Heart left ventricle (tissue), 16 donors: Measurements from ENCODE around the gene FUOM. TPM values are rescaled to one million over a fixed set of nuclear protein-coding genes. Genes with fewer than 3 reads are reported as not detected.
A peak's percentile ranks its signal among the peaks of the same experiment; 100 is the strongest.
"Not testable (repeated sequence)": the region's sequence is repeated elsewhere in the genome, so short reads cannot be mapped to it uniquely, and the experiment has no call there.

Source experiments
- ATAC-seq, 4 donors: fragments of 200-7000 bp; cut with Tn5 transposase; one replicate each; pipeline ENCODE4 v1.9.1; 2020 to 2022; ENCODE audit warnings: moderate library complexity in 4 of 4, mild to moderate bottlenecking in 3 of 4, moderate number of reproducible peaks in 1 of 4
- DNase-seq, 5 donors: peaks; one replicate each; pipeline ENCODE4 v3.0.0-alpha.2; 2020
- H3K27ac ChIP-seq, 12 donors: fragments of 200-600 bp; sonication (generic) in 4 of 12; one replicate each; pipeline versions ENCODE4 v1.5.0 to v1.8.0; 2016 to 2022; ENCODE audit warnings: mild to moderate bottlenecking in 2 of 12
- H3K27me3 ChIP-seq, 9 donors: fragments of 200-600 bp; sonication (generic) in 2 of 9; one replicate each; pipeline versions ENCODE4 v1.5.1 to v1.8.0; 2016 to 2022; ENCODE audit warnings: mild to moderate bottlenecking in 3 of 9
- H3K36me3 ChIP-seq, 9 donors: fragments of 200-600 bp; sonication (generic) in 2 of 9; one replicate each; pipeline versions ENCODE4 v1.5.0 to v1.8.0; 2018 to 2022; ENCODE audit warnings: mild to moderate bottlenecking in 2 of 9
- H3K4me1 ChIP-seq, 12 donors: fragments of 200-600 bp; sonication (generic) in 4 of 12; one replicate each; pipeline versions ENCODE4 v1.5.0 to v1.8.0; 2016 to 2022; ENCODE audit warnings: mild to moderate bottlenecking in 3 of 12
- H3K4me3 ChIP-seq, 12 donors: fragments of 200-600 bp; sonication (generic) in 4 of 12; one replicate each; pipeline versions ENCODE4 v1.5.0 to v1.8.0; 2017 to 2022; ENCODE audit warnings: mild to moderate bottlenecking in 9 of 12, moderate library complexity in 4 of 12
- H3K9me3 ChIP-seq, 12 donors: fragments of 200-600 bp; sonication (generic) in 4 of 12; one replicate each; pipeline versions ENCODE4 v1.5.0 to v1.8.0; 2016 to 2022; ENCODE audit warnings: mild to moderate bottlenecking in 1 of 12
- POLR2A ChIP-seq, 2 donors: fragments of 450-650 bp; IDR thresholded peaks; one replicate each; pipeline ENCODE4 v1.6.1; 2017; ENCODE audit warnings: antibody characterized with exemption in 2 of 2, mild to moderate bottlenecking in 2 of 2, moderate library complexity in 2 of 2
- WGBS, 4 donors: extraction: QIAGEN DNeasy Blood & Tissue Kit in 2 of 4; methylation state at CpG; one replicate each; pipeline versions ENCODE4 v1.1.5 to v1.1.7; 2013 to 2018; 5-methylcytosine and 5-hydroxymethylcytosine counted together
- intact Hi-C, 10 donors: fragments of 100-400 bp; cut with DNase I; formaldehyde crosslinking; loops; one replicate each; pipeline versions ENCODE4 v1.11.1 to v1.14.2; 2022
- polyA plus RNA-seq, 2 donors: library from polyadenylated mRNA; stranded (reverse); fragments of 200-250 nt; gene quantifications; one replicate each; pipeline ENCODE4 v1.2.3, GENCODE V29; 2013
- total RNA-seq, 9 donors: library from RNA; depleted of rRNA in 2 of 9; stranded (reverse); fragments of >200 nt in 2 of 9; fragmentation: NEBNext Ultra II Directional in 3 of 9; extraction: Animal tissue kit (Norgen Biotek cat#: 25700) in 3 of 9; gene quantifications; one replicate each; pipeline versions ENCODE4 v1.1.0 to v1.2.4, GENCODE V29; 2016 to 2023
- TF ChIP-seq, protein P1 (sequence below), 12 donors: fragments of 200-600 bp; sonication (generic) in 4 of 12; IDR thresholded peaks; one replicate each; pipeline versions ENCODE4 v1.5.0 to v1.8.0; 2018 to 2022; ENCODE audit warnings: antibody characterized with exemption in 12 of 12, mild to moderate bottlenecking in 5 of 12
- donor health status: ischemic (EF 13 %, LVEDD 7.1; RV severe dilation, severe dysfunction).
- donor health status: healthy with polysubstance abuse.
- donor health status: DM: no; HTN: yes; CAD: no.
- donor health status: DM: no; HTN: no; CAD: no.
- donor health status: ischemic (EF 25% LVEDD 6.9; RV normal size, moderate dysfunction).
- donor health status: ischemic (EF 25% LVEDD 5.7; RV mildly dilated, moderate dysfunction).
- donor health status: healthy.
- donor health status: DM: yes; HTN: yes; CAD: no.
- donor health status: ischemic (EF 35%, LVEDD 5.7; RV mildly dilated, moderate dysfunction).
- donor health status: nonischemic (EF 11% LVEDD 7.7; RV severe dilation, severe dysfunction).
- donor health status: DM: yes; HTN: yes; CAD: no.
- donor health status: PGD.
- donor health status: ischemic (EF 29% LVEDD 5.4; RV normal size, mild dysfunction).
- donor health status: nonischemic (EF 23%, LVEDD 6.1; RV moderate dilation, normal function).

Gene FUOM
- total and polyA plus RNA-seq, 11 donors, result 4.3 to 24.1 (median 8.4) TPM

DNA sequence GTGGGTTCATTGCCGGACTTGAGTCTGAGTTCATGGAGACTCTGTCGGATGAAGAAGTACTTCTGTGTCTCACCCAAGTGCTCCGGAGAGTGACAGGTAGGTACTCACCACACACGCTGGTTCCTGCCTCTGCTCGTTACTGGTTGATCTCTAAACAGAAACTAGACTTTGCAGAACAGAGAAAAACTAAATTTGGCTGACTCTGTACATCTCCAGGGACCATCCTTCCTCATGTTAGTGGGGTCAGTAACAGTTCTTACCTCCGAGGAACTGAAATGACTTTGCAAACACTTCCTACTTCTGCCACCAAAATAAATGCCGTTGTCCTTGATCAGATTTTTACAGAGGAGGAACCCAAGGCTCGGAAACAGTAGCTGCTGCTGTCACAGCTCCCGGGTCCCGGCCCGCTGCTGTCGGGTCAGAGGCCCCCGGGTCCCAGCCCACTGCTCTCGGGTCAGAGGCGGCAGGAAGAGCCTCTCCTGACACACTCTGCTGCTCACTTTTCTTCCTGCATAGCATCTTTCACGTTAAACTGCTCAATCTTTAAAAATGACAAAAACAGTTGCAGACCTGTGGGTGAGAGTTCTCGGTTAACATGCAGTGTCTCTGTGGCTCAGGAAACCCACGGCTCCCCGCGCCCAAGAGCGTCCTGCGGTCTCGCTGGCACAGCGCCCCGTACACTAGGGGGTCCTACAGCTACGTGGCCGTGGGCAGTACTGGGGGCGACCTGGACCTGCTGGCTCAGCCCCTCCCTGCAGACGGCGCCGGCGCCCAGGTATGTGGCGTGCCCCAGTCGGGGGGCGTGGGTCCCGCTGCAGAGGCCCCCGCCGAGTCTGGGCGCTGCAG, 31.4 kb upstream of the FUOM start:
- H3K27ac ChIP-seq, result peak overlapping the region in 10 of 12 donors; percentile 29 to 90 (median 54)
- H3K4me1 ChIP-seq, result peaks cover 0 to 37% (median 1%) of the 10 kb centered on the region in 12 donors
- ATAC-seq (no peak), DNase-seq (peak in 1 of 5 donors; percentile 18)
- intact Hi-C loops, result no loop called here
- TF ChIP-seq, protein P1, sequence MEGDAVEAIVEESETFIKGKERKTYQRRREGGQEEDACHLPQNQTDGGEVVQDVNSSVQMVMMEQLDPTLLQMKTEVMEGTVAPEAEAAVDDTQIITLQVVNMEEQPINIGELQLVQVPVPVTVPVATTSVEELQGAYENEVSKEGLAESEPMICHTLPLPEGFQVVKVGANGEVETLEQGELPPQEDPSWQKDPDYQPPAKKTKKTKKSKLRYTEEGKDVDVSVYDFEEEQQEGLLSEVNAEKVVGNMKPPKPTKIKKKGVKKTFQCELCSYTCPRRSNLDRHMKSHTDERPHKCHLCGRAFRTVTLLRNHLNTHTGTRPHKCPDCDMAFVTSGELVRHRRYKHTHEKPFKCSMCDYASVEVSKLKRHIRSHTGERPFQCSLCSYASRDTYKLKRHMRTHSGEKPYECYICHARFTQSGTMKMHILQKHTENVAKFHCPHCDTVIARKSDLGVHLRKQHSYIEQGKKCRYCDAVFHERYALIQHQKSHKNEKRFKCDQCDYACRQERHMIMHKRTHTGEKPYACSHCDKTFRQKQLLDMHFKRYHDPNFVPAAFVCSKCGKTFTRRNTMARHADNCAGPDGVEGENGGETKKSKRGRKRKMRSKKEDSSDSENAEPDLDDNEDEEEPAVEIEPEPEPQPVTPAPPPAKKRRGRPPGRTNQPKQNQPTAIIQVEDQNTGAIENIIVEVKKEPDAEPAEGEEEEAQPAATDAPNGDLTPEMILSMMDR (IDR thresholded peaks at IDR 0.05), result no peak
- TF ChIP-seq POLR2A (IDR thresholded peaks at IDR 0.05), result no peak
- H3K4me3 ChIP-seq, result peak overlapping the region in 5 of 12 donors; percentile 4 to 50 (median 18)
- 69 to 74% (median 71%) methylated on average over 35 to 39 of the region's 39 CpGs for WGBS, 4 donors
- no peaks in the 10 kb centered on the region for H3K9me3 ChIP-seq
- H3K36me3 ChIP-seq, result peaks cover 0 to 3% (median under 1%) of the 10 kb centered on the region in 9 donors
- no peaks in the 10 kb centered on the region for H3K27me3 ChIP-seq

DNA sequence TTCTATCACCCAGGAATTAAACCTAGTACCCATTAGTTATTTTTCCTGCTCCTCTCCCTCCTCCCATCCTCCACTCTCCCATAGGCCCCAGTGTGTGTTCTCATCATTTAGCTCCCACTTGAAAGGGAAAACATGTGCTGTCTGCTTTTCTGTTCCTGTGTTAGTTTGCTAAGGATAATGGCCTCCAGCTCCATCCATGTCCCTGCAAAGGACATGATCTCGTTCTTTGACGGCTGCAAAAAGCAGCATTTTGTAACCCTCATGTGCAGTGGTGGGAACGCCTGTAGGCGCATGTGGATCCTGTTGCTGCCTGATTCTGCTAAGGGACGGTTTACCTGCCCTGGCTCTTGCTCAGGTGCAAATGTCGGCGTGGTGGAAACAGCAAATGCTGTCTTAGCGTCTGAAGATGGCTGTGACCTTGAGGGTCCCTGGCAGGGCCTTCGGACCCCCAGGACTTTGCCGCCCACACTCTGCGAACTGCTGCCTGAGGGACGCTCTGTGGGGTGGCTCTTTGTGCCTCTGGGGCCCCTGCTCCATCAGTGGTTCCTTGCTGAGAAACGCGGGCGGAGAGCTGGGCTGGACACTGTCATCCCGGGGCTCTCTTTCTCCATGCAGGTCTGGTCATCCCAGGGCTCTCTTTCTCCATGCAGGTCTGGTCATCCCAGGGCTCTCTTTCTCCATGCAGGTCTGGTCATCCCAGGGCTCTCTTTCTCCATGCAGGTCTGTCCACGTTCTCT, 30.6 kb upstream of the FUOM start:
- Histone ChIP-seq H3K9me3 (no peaks in the 10 kb centered on the region), H3K4me1 (peaks cover 0 to 34% (median under 1%) of the 10 kb centered on the region in 12 donors), H3K36me3 (peaks cover 0 to 10% (median 3%) of the 10 kb centered on the region in 9 donors), H3K27me3 (no peaks in the 10 kb centered on the region), H3K4me3 (peak overlapping the region in 1 of 12 donors; percentile 50), H3K27ac (peak overlapping the region in 2 of 12 donors; percentile 51 to 90)
- intact Hi-C loops, result no loop called here
- TF ChIP-seq, protein P1 (IDR thresholded peaks at IDR 0.05), result no peak
- TF ChIP-seq POLR2A (IDR thresholded peaks at IDR 0.05), result no peak
- peak in 1 of 5 donors; percentile 12 for DNase-seq
- no peak for ATAC-seq
- 83 to 90% (median 88%) methylated on average over 5 to 17 of the region's 17 CpGs for WGBS, 4 donors

DNA sequence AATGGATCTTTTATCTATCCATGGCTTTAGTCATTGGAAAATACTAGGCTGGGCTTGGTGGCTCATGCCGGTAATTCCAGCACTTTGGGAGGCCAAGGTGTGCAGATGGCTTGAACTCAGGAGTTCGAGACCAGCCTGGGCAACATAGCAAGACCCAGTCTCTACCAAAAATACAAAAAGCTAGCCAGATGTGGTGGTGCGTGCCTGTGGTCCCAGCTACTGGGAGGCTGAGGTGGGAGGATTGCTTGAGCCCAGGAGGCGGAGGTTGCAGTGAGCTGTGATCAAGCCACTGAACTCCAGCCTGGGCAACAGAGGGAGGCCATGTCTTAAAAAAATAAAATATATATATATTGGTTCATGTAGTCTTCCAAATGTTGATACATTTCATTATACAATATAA, 29.1 kb upstream of the FUOM start:
- H3K36me3 ChIP-seq, ATAC-seq, H3K4me3 ChIP-seq, intact Hi-C loops, DNase-seq, H3K27ac ChIP-seq, H3K9me3 ChIP-seq, H3K27me3 ChIP-seq: not testable (repeated sequence)
- 94 to 97% (median 96%) methylated on average over 4 of the region's 4 CpGs for WGBS, 4 donors
- peaks cover 0 to 30% (median 0%) of the 10 kb centered on the region in 12 donors for H3K4me1 ChIP-seq

DNA sequence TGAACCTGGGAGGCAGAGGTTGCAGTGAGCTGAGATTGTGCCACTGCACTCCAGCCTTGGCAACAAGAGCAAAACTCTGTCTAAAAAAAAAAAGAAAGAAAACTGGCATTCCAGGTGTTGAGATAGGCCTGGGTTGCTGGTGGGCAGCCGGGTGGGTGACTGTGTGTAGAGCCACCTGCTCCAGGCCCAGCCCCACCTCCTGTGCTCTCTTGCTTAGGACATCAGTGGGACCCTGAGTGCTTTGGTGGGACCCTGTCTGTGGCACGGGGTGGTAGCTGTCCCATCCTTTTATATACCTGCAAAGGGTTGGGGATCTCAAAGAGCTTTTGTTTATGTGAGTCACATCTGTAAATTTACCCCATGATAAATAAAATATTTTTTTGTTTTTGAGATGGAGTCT, 27.4 kb upstream of the FUOM start:
- Histone ChIP-seq H3K36me3 (peaks cover 0 to 10% (median 3%) of the 10 kb centered on the region in 9 donors), H3K27ac (no peak overlapping the region), H3K9me3 (no peaks in the 10 kb centered on the region), H3K4me1 (peaks cover 0 to 27% (median 0%) of the 10 kb centered on the region in 12 donors), H3K4me3 (no peak overlapping the region), H3K27me3 (no peaks in the 10 kb centered on the region)
- DNase-seq (peak in 1 of 5 donors; percentile 3), ATAC-seq (no peak)
- 86 to 99% (median 94%) methylated on average over 2 of the region's 2 CpGs for WGBS, 4 donors
- intact Hi-C loops, result no loop called here
- TF ChIP-seq POLR2A (IDR thresholded peaks at IDR 0.05), result no peak
- TF ChIP-seq, protein P1 (IDR thresholded peaks at IDR 0.05), result no peak
